ENCODE data around the gene CATSPERE.
"Not testable (repeated sequence)": the region's sequence is repeated elsewhere in the genome, so short reads cannot be mapped to it uniquely, and the experiment has no call there.

CATSPERE gene

DNA sequence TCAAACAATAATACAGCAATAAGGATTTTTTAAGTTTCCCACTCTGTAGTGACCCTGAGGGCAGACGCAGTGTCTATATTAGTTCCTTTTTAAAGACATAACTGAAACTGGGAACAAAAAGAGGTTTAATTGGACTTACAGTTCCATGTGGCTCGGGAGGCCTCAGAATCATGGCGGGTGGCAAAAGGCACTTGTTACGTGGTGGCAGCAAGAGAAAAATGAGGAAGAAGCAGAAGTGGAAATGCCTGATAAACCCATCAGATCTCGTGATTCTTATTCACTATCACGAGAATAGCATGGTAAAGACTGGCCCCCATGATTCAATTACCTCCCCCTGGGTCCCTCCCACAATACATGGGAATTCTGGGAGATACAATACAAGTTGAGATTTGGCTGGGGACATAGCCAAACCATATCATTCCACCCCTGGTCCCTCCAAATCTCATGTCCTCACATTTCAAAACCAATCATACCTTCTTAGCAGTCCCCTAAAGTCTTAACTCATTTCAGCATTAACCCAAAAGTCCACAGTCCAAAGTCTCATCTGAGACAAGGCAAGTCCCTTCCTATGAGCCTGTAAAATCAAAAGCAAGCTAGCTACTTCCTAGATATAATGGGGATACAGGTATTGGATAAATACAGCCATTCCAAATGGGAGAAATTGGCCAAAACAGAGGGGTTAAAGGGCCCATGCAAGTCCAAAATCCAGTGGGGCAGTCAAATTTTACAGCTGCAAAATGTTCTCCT, 205.8 kb downstream of the CATSPERE start:
- not testable (repeated sequence) for DNase-seq

DNA sequence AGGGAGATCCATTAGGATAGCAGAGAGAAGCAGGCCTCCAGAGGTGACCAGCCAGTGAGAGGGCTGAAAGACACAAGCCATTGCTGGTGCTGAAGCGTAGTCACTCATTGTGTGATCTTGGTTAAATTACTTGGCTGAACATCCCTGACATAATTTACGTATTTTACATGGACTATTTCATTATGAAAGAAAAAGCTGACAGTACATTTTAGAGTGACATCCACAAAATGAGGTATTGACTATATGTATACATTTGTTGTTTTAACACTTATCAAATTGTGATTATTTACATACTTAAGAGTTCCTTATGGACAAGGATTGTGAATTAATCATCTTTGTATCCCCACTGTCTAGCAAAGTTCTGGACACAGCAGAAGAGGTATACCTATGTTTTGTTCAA, 206.7 kb downstream of the CATSPERE start:
- no peak for DNase-seq

DNA sequence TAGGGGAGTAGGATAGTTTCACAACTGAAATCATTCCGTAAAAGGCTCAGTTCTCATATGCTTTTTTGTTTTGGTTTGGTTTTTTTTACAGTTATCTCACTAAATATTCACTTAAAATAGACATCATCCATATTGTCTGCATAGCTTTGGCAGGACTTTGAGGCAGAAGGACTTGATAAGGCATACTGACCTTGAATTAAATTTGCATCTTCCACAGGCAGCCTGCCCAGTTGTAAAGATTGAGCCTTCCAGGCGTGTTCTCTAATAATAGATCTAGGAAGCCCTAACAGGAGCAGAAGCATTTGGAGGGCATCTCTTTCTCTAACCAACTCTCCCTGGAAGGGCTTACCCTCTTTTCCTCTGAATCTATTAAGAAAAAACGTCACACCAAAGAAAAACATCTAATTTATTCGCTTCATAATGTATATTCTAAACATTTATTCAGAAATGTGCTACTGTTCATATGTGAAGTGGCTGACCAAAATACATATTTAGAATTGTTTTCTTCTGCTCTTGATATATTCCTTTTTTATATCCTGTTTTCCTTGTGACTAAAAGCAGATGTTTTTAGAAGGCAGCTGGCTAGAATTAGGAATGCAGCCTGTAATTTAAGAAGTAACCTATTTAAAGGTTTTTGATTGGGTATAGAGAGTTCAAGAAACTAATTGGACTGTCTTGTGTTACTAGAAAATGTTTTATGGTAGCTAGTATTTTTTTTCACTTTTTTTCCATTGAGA, 212.0 kb downstream of the CATSPERE start:
- DNase-seq = no peak

DNA sequence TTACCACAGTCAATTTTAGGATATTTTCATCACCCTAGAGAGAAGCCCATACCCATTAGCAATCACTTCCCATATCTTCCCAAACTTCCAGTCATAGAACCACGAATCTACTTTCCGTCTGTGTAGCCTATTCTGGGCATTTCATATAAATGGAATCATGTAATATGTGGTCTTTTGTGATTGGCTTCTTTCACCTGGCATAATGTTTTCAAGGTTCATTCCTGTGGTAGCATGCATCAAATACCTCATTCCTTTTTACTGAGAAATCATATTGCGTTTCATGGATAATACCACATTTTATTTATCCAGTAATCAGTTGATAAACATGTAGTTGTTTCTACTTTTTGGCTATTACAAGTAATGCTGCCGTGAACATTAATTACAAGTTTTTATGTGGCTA, 213.4 kb downstream of the CATSPERE start:
- DNase-seq = no peak

DNA sequence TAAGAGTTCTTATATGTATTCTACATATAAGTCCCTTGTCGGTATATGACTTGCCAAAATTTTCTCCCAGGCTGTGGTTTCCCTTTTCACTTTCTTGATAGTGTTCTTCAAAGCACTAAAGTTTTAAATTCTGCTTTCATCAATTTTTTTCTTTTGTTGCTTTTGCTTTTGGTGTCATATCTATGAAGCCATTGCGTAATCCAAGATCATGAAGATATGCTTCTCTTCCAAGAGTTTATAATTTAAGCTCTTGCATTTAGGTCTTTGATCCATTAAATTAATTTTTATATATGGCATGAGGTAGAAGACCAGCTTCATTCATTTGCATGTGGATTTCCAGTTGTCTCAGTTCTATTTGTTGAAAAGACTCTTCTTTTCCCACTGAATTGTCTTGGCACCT, 214.1 kb downstream of the CATSPERE start:
- no peak for DNase-seq

DNA sequence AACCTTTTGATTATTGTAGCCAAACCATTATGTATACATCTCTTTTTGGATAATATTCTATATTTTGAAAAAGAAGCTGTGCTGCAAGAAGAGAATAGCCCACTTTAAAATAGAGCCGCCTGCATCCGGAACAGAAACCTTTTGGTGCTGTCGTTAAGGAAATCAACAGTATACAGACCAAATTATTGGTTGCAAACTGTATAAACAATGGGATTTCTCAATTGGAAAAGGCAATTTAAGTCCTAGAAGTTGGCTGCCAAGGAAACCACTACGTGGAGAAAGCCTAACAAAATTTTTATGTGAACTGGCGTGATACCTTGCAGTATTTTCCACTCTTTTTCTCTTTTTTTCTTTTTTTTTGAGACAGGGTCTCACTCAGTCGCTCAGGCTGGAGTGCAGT, 217.6 kb downstream of the CATSPERE start:
- no peak for DNase-seq

DNA sequence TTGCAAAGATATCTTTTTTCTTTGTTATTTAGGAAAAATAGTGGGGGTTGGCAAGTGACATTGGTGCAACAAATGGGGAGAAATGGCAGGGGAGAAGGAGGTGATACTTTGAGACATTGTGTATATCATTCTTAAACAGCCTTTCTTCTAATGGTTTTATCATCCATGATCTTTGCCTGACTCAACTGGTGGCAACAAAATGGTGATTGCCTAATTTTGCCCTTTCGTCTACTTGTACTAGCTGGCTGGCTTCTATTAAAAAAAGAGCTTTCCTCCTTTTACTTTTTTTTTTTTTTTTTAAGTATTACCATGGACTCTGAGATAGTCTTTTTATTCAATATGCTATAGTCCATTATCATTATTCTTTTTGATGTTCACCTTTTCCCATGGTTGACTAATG, 219.6 kb downstream of the CATSPERE start:
- no peak for DNase-seq

DNA sequence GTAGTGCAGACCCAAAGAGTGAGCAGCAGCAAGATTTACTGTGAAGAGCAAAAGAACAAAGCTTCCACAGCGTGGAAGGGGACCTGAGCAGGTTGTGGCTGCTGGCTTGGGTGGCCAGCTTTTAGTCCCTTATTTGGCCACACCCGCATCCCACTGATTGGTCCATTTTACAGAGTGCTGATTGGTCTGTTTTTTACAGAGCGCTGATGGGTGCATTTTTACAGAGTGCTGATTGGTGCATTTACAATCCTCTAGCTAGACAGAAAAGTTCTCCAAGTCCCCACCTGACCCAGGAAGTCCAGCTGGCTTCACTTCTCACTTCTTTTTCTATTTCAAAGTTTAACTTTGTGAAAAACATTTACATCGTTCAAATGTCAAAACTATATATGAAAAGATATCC, 221.0 kb downstream of the CATSPERE start:
- not testable (repeated sequence) for DNase-seq

All from cortex of kidney (tissue), 1 donor.